GM21381 (cell line): Measurements from ENCODE around the gene TEKT1.
"Not testable (repeated sequence)": the region's sequence is repeated elsewhere in the genome, so short reads cannot be mapped to it uniquely, and the experiment has no call there.

Experiments used
- ATAC-seq: cut with Tn5 transposase; IDR thresholded peaks from one replicate; pipeline ENCODE4 v1.9.1; 2021; ENCODE audit warnings: mild to moderate bottlenecking, moderate library complexity; ENCODE audit not compliant: unreplicated experiment

TEKT1 gene

DNA sequence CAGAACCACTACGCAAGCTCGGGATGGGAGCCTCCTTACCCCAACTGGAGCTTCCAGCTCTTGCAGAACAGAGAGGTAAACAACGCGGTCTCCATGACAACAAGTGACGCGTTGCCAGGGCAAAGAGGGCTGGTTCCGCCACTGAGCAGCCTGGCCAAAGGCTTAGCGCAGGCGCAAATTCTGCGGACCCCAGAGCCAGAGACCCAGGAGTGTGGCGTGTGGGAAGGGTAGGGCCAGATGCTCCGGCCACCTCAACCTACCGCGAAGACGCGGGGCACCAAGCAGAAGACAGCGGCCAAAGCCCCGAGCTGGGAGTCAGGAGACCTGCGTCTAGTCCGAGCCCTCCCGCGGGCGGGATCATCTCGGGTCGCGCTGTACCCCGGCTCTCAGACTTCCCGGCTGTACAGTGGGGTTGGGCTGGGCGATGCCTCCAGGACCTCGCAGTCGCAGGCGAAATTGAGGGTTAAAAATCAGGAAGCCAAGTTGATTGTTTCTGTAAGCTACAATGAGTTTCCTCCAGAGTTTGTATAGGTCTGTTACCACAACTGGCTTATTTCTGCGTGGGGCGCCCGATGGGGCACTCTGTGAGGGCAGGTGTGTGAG, at the start of gene TEKT1:
Gene TEKT1 (minus strand): TSS at position 69 of the 603 bp plus-strand sequence. CDS start 1,353 bp downstream, outside the sequence.
- no peak for ATAC-seq

- not testable (repeated sequence) for ATAC-seq
Observed at GRCh38 chr17:6879221-6879975, 47.9 kb upstream of the TEKT1 start.

GRCh38 chr17:6875276-6875675, 43.7 kb upstream of the TEKT1 start:
- ATAC-seq = not testable (repeated sequence)

GRCh38 chr17:6872936-6873335, 41.4 kb upstream of the TEKT1 start:
- ATAC-seq = no peak

GRCh38 chr17:6870841-6871240, 39.3 kb upstream of the TEKT1 start:
- ATAC-seq = no peak

DNA sequence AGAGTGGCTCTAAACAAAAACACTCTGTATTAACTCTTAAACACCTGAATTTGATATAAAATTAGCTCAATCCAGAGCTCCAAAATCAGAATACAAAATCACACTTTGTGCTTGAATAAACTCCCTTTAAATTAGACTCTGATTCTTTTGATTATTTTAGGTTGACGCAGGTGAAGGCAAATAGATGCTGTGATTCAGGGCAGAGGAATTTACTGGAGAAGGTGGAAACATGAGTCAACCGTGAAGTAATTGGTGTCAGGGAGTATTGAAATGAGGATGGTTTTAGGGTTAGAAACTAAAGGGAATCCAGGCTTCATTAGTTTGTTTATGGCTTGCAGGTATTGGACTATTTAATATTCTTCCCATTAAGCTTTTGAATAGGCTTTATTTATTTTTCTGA, 37.1 kb upstream of the TEKT1 start:
- ATAC-seq = no peak

GRCh38 chr17:6867849-6868248, 36.3 kb upstream of the TEKT1 start:
- ATAC-seq = no peak

DNA sequence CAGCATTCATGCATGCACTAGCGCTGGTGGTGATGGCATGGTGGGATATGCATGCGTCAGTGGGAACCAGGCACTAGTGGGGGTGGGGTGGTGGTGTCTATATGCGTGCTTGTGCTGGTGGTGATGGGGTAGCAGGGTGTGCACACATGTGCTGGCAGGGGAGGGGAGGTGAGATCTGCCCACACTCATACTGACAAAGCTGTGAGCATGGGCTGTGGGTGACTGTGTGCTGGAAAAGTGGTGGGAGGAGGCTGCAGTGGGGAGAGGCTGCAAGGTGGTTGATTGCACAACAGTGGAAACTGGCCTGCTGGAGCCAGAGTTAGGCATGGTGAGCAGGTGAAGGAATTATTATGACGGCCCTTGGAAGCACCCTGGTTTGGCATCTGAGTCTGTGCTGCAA, 31.3 kb upstream of the TEKT1 start:
- ATAC-seq = no peak

- ATAC-seq = no peak
Observed at GRCh38 chr17:6862122-6862521, 30.6 kb upstream of the TEKT1 start.

- no peak for ATAC-seq
Observed at GRCh38 chr17:6857904-6858303, 26.4 kb upstream of the TEKT1 start.

DNA sequence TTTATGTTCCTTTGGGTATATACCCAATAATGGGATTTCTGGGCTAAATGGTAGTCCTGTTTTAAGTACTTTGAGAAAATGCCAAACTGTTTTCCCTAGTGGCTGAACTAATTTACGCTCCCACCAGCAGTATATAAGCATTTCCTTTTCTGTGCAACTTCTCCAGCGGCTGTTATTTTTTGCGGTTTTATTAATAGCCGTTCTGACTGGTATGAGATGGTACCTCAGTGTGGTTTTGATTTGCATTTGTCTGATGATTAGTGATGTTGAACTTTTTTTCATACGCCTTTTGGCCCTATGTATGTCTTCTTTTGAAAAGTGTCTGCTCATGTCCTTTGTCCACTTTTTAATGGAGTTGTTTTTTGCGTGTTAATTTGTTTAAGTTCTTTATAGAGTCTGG, 25.8 kb upstream of the TEKT1 start:
- no peak for ATAC-seq

GRCh38 chr17:6856051-6856450, 24.5 kb upstream of the TEKT1 start:
- ATAC-seq = no peak

- no peak for ATAC-seq
Observed at GRCh38 chr17:6853764-6854442, 22.4 kb upstream of the TEKT1 start.

GRCh38 chr17:6848545-6849179, 17.1 kb upstream of the TEKT1 start:
- not testable (repeated sequence) for ATAC-seq

DNA sequence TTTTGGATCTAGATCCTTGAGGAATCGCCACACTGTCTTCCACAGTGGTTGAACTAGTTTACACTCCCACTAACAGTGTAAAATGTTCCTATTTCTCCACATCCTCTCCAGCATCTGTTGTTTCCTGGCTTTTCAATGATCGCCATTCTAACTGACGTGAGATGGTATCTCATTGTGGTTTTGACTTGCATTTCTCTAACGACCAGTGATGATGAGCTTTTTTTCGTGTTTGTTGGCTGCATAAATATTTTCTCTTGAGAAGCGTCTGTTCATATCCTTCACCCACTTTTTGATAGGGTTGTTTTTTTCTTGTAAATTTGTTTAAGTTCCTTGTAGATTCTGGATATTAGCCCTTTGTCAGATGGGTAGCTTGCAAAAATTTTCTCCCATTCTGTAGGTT, 14.6 kb upstream of the TEKT1 start:
- ATAC-seq = not testable (repeated sequence)

DNA sequence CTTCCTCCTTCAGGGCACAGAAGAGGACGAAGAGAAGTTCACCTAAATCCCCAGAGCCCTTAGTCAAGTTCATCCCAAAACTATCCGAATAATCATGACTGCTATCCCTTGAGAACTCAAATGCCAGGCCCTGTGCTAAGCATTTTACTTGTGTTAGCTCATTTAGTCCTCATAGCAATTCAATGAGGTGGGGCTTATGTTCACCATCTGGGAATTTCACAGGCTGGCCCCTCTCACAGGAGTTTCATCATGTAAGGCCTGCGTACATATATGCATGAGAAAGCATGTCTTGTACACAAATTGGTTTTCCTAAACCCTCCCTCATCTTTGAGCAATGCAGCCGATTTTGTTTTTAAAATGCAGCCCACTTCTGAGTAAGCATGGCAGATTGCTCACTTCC, 12.9 kb upstream of the TEKT1 start:
- not testable (repeated sequence) for ATAC-seq

DNA sequence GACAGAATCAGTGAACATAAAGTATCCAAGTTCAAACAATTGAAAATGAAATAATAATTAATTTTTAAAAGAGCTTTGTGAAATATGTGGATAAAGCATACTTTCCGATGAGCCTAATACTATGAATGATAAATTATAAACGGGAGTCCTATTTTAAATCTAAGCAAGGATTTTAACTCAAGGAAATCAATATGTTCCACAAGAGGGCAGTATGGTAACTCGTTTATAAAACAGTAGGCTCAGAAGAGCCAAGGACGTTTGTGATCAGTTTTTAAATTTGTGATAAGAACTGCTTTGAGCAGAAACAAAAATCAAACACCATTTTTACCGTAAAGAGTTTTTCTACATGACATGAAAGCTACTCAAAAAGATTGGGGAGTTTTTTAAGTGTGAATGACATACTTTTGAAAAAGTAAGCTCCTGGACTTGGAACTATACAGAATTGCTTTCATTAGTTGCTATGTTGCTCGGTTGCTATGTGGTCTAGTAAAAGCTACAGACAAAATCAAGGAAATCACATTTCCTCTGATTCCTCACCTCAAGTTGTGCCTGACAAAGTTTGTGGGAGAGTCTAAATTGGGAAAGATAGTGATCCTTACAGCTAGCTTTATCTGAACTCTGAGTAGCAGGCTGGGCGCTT, 11.8 kb upstream of the TEKT1 start:
- no peak for ATAC-seq

GRCh38 chr17:6841769-6842168, 10.2 kb upstream of the TEKT1 start:
- not testable (repeated sequence) for ATAC-seq

DNA sequence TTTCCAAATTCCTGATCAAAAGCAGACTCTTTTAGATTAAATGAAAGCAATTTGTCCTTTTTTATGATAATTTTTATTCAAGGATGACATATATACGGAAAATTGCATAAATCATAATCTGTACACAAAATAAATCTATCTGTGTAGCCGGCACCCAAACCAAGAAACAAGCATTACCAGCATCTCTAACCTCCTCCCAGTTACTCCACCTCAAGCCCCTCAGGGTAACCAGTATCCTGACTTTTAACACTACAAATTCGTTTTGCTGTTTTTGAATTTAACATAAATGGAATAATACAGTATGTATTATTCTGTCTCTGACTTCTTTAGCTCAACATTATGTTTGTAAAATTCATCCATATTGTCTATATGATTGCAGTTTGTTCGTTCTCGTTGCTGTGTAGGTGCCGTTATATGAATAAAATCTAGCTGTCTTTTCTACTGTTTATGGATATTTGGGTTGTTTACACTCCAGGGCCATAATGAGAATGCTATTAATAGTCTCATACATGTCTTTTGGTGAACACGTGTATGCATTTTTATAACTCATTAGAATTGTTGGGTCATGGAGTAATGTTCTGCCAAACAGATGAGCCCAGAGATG, 1.0 kb downstream of the TEKT1 start:
- ATAC-seq = no peak

DNA sequence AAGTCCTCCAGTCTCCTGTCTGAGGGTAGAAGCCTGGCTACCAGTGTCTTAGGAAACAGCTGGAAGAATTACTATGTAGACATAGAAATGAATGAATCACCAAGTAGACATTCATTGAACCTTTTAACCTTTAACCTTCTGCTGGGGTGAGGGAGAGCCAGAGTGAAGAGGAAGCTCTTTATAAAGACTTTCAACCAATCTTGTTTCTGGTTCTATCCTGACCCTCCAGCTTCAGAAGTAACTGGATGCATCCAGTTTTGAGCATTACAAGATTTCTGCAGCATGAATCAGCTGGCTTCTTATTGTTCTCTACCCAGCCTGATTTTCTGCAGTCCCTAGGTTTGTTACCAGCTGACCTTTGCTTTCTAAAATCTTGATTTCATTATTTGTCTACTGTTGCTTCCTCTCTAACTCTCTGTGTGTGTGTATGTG, 8.5 kb downstream of the TEKT1 start:
- ATAC-seq = no peak

DNA sequence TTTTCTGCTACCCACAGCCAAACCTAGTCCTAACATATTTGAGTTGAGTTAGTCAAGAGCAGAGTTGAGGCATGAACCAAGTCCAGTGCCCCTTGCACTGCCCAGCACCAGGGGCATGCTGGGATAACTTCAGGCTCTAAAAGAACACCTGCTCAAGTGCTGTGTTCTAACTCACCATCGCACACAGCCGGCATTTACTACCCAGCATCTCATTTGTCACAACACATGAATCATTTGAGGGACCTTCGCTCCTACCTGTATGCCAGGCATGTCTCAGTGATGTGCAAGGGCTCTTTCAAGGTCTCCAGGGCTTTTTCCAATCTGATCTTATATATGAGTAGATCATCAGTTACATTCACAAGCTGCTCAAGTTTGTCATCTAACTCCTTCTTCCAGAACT, 12.6 kb downstream of the TEKT1 start:
- no peak for ATAC-seq
